ENCODE results near the gene LAGE3.

LAGE3 gene

DNA sequence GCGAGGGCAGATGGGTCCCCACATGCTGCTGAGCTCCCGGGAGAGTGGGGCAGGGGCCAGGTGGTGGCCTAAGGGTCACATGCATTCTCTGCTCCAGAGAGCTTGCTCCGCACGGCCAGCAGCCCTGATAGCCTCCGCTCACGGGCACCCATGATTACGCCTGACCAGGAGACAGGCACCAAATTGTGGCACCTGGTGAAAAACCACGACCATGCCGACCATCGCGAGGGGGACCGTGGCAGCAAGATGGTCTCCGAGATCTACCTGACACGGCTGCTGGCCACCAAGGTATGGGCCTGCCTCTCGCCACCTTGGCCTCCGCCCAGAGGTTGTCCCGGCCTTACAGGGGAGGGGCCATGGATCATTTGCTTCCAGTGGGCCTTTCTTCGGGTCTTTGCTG lies 9.2 kb downstream of the LAGE3 start:
- Histone ChIP-seq H2BK12ac (ENCODE audit: low read length) (no peak overlapping the region), H2AFZ (ENCODE audit: insufficient read depth, low read length, poor library complexity) (no peak overlapping the region), H3K23ac (ENCODE audit: low read length) (no peak overlapping the region), H4K91ac (ENCODE audit: low read depth, low read length) (no peak overlapping the region), H3K4me3 (ENCODE audit: low read depth, low read length) (no peak overlapping the region), H3K27me3 (ENCODE audit: insufficient read depth, low read length) (no peaks in the 10 kb centered on the region), H3K4me2 (ENCODE audit: low read length) (no peak overlapping the region), H3K18ac (ENCODE audit: low read length) (no peak overlapping the region), H3K79me1 (ENCODE audit: low read length) (no peaks in the 10 kb centered on the region), H3K4ac (ENCODE audit: low read depth, low read length) (no peak overlapping the region), H3K27ac (ENCODE audit: low read depth, low read length) (no peak overlapping the region), H3K36me3 (ENCODE audit: control insufficient read depth in 1 of 2, insufficient read depth in 2 of 2, low read length in 2 of 2) (peaks cover 88 to 89% of the 10 kb centered on the region in 2 experiments), H2AK5ac (ENCODE audit: low read length) (no peak overlapping the region), H2BK5ac (ENCODE audit: low read depth, low read length, poor library complexity) (no peak overlapping the region), H3K9me3 (ENCODE audit: insufficient read depth, low read depth, low read length) (no peaks in the 10 kb centered on the region), H4K8ac (ENCODE audit: low read depth, low read length) (no peak overlapping the region), H4K12ac (ENCODE audit: low read depth, low read length) (no peak overlapping the region), H3K79me2 (ENCODE audit: control insufficient read depth, insufficient read depth, low read length, poor library complexity) (no peaks in the 10 kb centered on the region), H3K9ac (ENCODE audit: low read length) (no peak overlapping the region), H3K4me1 (ENCODE audit: control insufficient read depth in 1 of 2, insufficient read depth in 2 of 2, low read length in 2 of 2) (no peaks in the 10 kb centered on the region), H2BK120ac (ENCODE audit: insufficient read depth, low read length, poor library complexity) (no peak overlapping the region), H3K14ac (ENCODE audit: low read length) (no peak overlapping the region)
- no peak for DNase-seq
- no CpG with 5 or more reads among the region's 18 CpGs for WGBS (ENCODE audit: extremely low coverage, insufficient coverage, insufficient read length)

DNA sequence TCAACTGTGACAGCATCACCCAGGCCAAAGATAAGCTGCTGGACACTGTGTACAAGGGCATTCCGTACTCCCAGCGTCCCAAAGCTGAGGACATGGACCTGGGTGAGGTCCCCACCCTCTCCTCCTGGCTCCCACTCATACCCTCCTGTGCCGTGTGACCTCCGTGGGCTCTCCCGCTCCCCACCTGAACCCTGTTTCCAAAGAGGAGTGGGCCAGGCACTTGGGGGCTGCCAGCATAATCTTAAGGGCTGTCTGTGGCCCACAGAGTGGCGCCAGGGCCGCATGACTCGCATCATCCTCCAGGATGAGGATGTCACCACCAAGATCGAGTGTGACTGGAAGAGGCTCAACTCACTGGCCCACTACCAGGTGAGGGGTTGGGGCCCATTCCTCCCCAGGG lies 10.0 kb downstream of the LAGE3 start:
- Histone ChIP-seq H3K4me1 (ENCODE audit: control insufficient read depth in 1 of 2, insufficient read depth in 2 of 2, low read length in 2 of 2) (no peaks in the 10 kb centered on the region), H3K23ac (ENCODE audit: low read length) (no peak overlapping the region), H3K79me1 (ENCODE audit: low read length) (no peaks in the 10 kb centered on the region), H3K27me3 (ENCODE audit: insufficient read depth, low read length) (no peaks in the 10 kb centered on the region), H4K8ac (ENCODE audit: low read depth, low read length) (no peak overlapping the region), H4K91ac (ENCODE audit: low read depth, low read length) (no peak overlapping the region), H2AK5ac (ENCODE audit: low read length) (no peak overlapping the region), H3K27ac (ENCODE audit: low read depth, low read length) (no peak overlapping the region), H3K4ac (ENCODE audit: low read depth, low read length) (no peak overlapping the region), H2BK12ac (ENCODE audit: low read length) (no peak overlapping the region), H2BK120ac (ENCODE audit: insufficient read depth, low read length, poor library complexity) (no peak overlapping the region), H3K9me3 (ENCODE audit: insufficient read depth, low read depth, low read length) (no peaks in the 10 kb centered on the region), H3K79me2 (ENCODE audit: control insufficient read depth, insufficient read depth, low read length, poor library complexity) (no peaks in the 10 kb centered on the region), H3K36me3 (ENCODE audit: control insufficient read depth in 1 of 2, insufficient read depth in 2 of 2, low read length in 2 of 2) (peaks cover 95 to 97% of the 10 kb centered on the region in 2 experiments), H4K12ac (ENCODE audit: low read depth, low read length) (no peak overlapping the region), H3K14ac (ENCODE audit: low read length) (no peak overlapping the region), H3K4me3 (ENCODE audit: low read depth, low read length) (no peak overlapping the region), H2BK5ac (ENCODE audit: low read depth, low read length, poor library complexity) (no peak overlapping the region), H3K4me2 (ENCODE audit: low read length) (no peak overlapping the region), H3K18ac (ENCODE audit: low read length) (no peak overlapping the region), H2AFZ (ENCODE audit: insufficient read depth, low read length, poor library complexity) (no peak overlapping the region), H3K9ac (ENCODE audit: low read length) (no peak overlapping the region)
- WGBS (ENCODE audit: extremely low coverage, insufficient coverage, insufficient read length): no CpG with 5 or more reads among the region's 9 CpGs
- DNase-seq: no peak

DNA sequence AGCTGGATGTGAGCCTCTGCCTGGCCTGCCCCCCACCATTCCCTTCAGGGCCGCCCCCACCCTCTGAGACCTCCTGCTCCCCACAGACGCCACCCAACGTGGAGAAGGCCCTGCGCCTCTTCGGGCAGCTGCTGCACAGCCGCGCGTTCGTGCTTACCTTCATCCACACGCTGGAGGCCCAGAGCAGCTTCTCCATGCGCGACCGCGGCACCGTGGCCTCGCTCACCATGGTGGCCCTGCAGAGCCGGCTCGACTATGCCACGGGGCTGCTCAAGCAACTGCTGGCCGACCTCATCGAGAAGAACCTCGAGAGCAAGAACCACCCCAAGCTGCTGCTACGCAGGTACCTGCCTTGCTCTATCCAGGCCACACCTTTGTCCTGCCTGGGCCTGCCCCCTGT lies 10.9 kb downstream of the LAGE3 start:
- H2BK5ac ChIP-seq (ENCODE audit: low read depth, low read length, poor library complexity): no peak overlapping the region
- no peaks in the 10 kb centered on the region for H3K9me3 ChIP-seq (ENCODE audit: insufficient read depth, low read depth, low read length)
- no peak overlapping the region for H3K18ac ChIP-seq (ENCODE audit: low read length)

DNA sequence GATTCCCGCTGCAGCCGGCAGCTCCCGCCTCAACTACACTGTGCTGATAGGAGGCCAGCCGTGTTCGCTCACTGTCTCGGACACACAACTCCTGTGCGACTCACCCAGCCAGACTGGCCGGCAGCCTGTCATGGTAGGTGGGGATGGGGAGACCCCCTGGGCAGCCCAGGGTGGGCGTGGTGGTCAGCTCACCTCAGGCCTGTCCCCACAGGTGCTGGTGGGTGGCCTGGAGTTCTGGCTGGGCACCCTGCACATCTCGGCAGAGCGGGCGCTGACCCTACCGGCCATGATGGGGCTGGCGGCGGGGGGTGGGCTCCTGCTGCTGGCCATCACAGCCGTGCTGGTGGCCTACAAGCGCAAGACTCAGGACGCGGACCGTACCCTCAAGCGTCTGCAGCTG lies 11.5 kb downstream of the LAGE3 start:
- Histone ChIP-seq H2BK12ac (ENCODE audit: low read length) (no peak overlapping the region), H4K8ac (ENCODE audit: low read depth, low read length) (no peak overlapping the region), H3K14ac (ENCODE audit: low read length) (no peak overlapping the region), H3K9me3 (ENCODE audit: insufficient read depth, low read depth, low read length) (no peaks in the 10 kb centered on the region), H2AK5ac (ENCODE audit: low read length) (no peak overlapping the region), H3K4me1 (ENCODE audit: control insufficient read depth in 1 of 2, insufficient read depth in 2 of 2, low read length in 2 of 2) (no peaks in the 10 kb centered on the region), H4K12ac (ENCODE audit: low read depth, low read length) (no peak overlapping the region), H3K4me3 (ENCODE audit: low read depth, low read length) (no peak overlapping the region), H3K79me2 (ENCODE audit: control insufficient read depth, insufficient read depth, low read length, poor library complexity) (no peaks in the 10 kb centered on the region), H3K36me3 (ENCODE audit: control insufficient read depth in 1 of 2, insufficient read depth in 2 of 2, low read length in 2 of 2) (peaks cover 98% of the 10 kb centered on the region in 2 experiments), H3K23ac (ENCODE audit: low read length) (no peak overlapping the region), H4K91ac (ENCODE audit: low read depth, low read length) (no peak overlapping the region), H3K4ac (ENCODE audit: low read depth, low read length) (no peak overlapping the region), H3K9ac (ENCODE audit: low read length) (no peak overlapping the region), H2AFZ (ENCODE audit: insufficient read depth, low read length, poor library complexity) (no peak overlapping the region), H2BK120ac (ENCODE audit: insufficient read depth, low read length, poor library complexity) (no peak overlapping the region), H2BK5ac (ENCODE audit: low read depth, low read length, poor library complexity) (no peak overlapping the region), H3K27me3 (ENCODE audit: insufficient read depth, low read length) (no peaks in the 10 kb centered on the region), H3K79me1 (ENCODE audit: low read length) (no peaks in the 10 kb centered on the region), H3K18ac (ENCODE audit: low read length) (no peak overlapping the region), H3K4me2 (ENCODE audit: low read length) (no peak overlapping the region), H3K27ac (ENCODE audit: low read depth, low read length) (no peak overlapping the region)
- no CpG with 5 or more reads among the region's 21 CpGs for WGBS (ENCODE audit: extremely low coverage, insufficient coverage, insufficient read length)
- no peak for DNase-seq

More for the DNA sequence above, 10.9 kb downstream of the LAGE3 start:
- Histone ChIP-seq H3K27ac (ENCODE audit: low read depth, low read length) (no peak overlapping the region), H4K8ac (ENCODE audit: low read depth, low read length) (no peak overlapping the region), H3K9ac (ENCODE audit: low read length) (no peak overlapping the region), H3K14ac (ENCODE audit: low read length) (no peak overlapping the region), H3K4me3 (ENCODE audit: low read depth, low read length) (no peak overlapping the region), H3K36me3 (ENCODE audit: control insufficient read depth in 1 of 2, insufficient read depth in 2 of 2, low read length in 2 of 2) (peaks cover 98% of the 10 kb centered on the region in 2 experiments), H2AFZ (ENCODE audit: insufficient read depth, low read length, poor library complexity) (no peak overlapping the region), H2BK12ac (ENCODE audit: low read length) (no peak overlapping the region), H3K4ac (ENCODE audit: low read depth, low read length) (no peak overlapping the region), H4K12ac (ENCODE audit: low read depth, low read length) (no peak overlapping the region), H4K91ac (ENCODE audit: low read depth, low read length) (no peak overlapping the region), H3K23ac (ENCODE audit: low read length) (no peak overlapping the region), H2BK120ac (ENCODE audit: insufficient read depth, low read length, poor library complexity) (no peak overlapping the region), H3K79me2 (ENCODE audit: control insufficient read depth, insufficient read depth, low read length, poor library complexity) (no peaks in the 10 kb centered on the region), H3K79me1 (ENCODE audit: low read length) (no peaks in the 10 kb centered on the region), H2AK5ac (ENCODE audit: low read length) (no peak overlapping the region), H3K4me2 (ENCODE audit: low read length) (no peak overlapping the region), H3K4me1 (ENCODE audit: control insufficient read depth in 1 of 2, insufficient read depth in 2 of 2, low read length in 2 of 2) (no peaks in the 10 kb centered on the region), H3K27me3 (ENCODE audit: insufficient read depth, low read length) (no peaks in the 10 kb centered on the region)
- DNase-seq: no peak
- WGBS (ENCODE audit: extremely low coverage, insufficient coverage, insufficient read length): no CpG with 5 or more reads among the region's 23 CpGs
